Heart right ventricle (tissue), 16 donors: Measurements from ENCODE around the gene CHST11. TPM values are rescaled to one million over a fixed set of nuclear protein-coding genes. Genes with fewer than 3 reads are reported as not detected.

Source experiments
- ATAC-seq, 8 donors: fragments of 200-7000 bp; cut with Tn5 transposase; one replicate each; pipeline ENCODE4 v1.9.1; 2020; ENCODE audit warnings: mild to moderate bottlenecking in 8 of 8, moderate library complexity in 8 of 8, moderate number of reproducible peaks in 1 of 8
- DNase-seq, 2 donors: peaks; one replicate each; pipeline ENCODE4 v3.0.0-alpha.2; 2020
- H3K27ac ChIP-seq, 10 donors: fragments of 200-600 bp; sonication (generic) in 2 of 10; one replicate each; pipeline versions ENCODE4 v1.5.0 to v1.8.0; 2020 to 2022; ENCODE audit warnings: mild to moderate bottlenecking in 3 of 10
- H3K27me3 ChIP-seq, 7 donors: fragments of 200-600 bp; one replicate each; pipeline ENCODE4 v1.8.0; 2021 to 2022; ENCODE audit warnings: mild to moderate bottlenecking in 2 of 7
- H3K36me3 ChIP-seq, 9 donors: fragments of 200-600 bp; sonication (generic) in 1 of 9; one replicate each; pipeline versions ENCODE4 v1.5.0 to v1.8.0; 2020 to 2022; ENCODE audit warnings: mild to moderate bottlenecking in 2 of 9
- H3K4me1 ChIP-seq, 9 donors: fragments of 200-600 bp; sonication (generic) in 1 of 9; one replicate each; pipeline versions ENCODE4 v1.5.0 to v1.8.0; 2020 to 2022; ENCODE audit warnings: mild to moderate bottlenecking in 4 of 9
- H3K4me3 ChIP-seq, 10 donors: fragments of 200-600 bp; sonication (generic) in 2 of 10; one replicate each; pipeline versions ENCODE4 v1.5.0 to v1.8.0; 2020 to 2022; ENCODE audit warnings: mild to moderate bottlenecking in 7 of 10, moderate library complexity in 2 of 10
- H3K9me3 ChIP-seq, 11 donors: fragments of 200-600 bp in 10 of 11; sonication (generic) in 2 of 11; one replicate each; pipeline versions ENCODE4 v1.5.0 to v1.8.0; 2013 to 2022; ENCODE audit warnings: mild to moderate bottlenecking in 2 of 11, control low read depth in 1 of 11, moderate library complexity in 1 of 11
- CTCF ChIP-seq, 9 donors: fragments of 200-600 bp; sonication (generic) in 2 of 9; IDR thresholded peaks; one replicate each; pipeline versions ENCODE4 v1.5.0 to v1.8.0; 2021 to 2022; ENCODE audit warnings: antibody characterized with exemption in 9 of 9, mild to moderate bottlenecking in 5 of 9, moderate library complexity in 1 of 9
- WGBS, 2 donors: extraction: QIAGEN DNeasy Blood & Tissue Kit; methylation state at CpG; one replicate each; pipeline ENCODE4 v1.1.7; 2013; ENCODE audit warnings: inconsistent platforms in 1 of 2; 5-methylcytosine and 5-hydroxymethylcytosine counted together
- intact Hi-C, 10 donors: fragments of 100-400 bp; cut with DNase I; formaldehyde crosslinking; loops; one replicate each; pipeline versions ENCODE4 v1.11.1 to v1.14.2; 2022
- polyA plus RNA-seq, 2 donors: library from polyadenylated mRNA; stranded (reverse); fragments of 200-250 nt; gene quantifications; one replicate each; pipeline ENCODE4 v1.2.3, GENCODE V29; 2013
- total RNA-seq, 10 donors: library from RNA; stranded (reverse); fragmentation: NEBNext Ultra II Directional in 3 of 10; extraction: Animal tissue kit (Norgen Biotek cat#: 25700) in 3 of 10; gene quantifications; one replicate each; pipeline versions ENCODE4 v1.2.1 to v1.2.4, GENCODE V29; 2021 to 2023
- donor health status: Arrhythmogenic right ventricular cardiomyopathy.
- donor health status: ischemic (EF 13 %, LVEDD 7.1; RV severe dilation, severe dysfunction).
- donor health status: healthy with polysubstance abuse.
- donor health status: DM: no; HTN: yes; CAD: no.
- donor health status: DM: no; HTN: no; CAD: no.
- donor health status: ischemic (EF 25% LVEDD 6.9; RV normal size, moderate dysfunction).
- donor health status: ischemic (EF 25% LVEDD 5.7; RV mildly dilated, moderate dysfunction).
- donor health status: healthy.
- donor health status: DM: yes; HTN: yes; CAD: no.
- donor health status: Ischemic cardiomyopathy.
- donor health status: ischemic (EF 35%, LVEDD 5.7; RV mildly dilated, moderate dysfunction).
- donor health status: nonischemic (EF 11% LVEDD 7.7; RV severe dilation, severe dysfunction).
- donor health status: DM: yes; HTN: yes; CAD: no.
- donor health status: PGD.
- donor health status: ischemic (EF 29% LVEDD 5.4; RV normal size, mild dysfunction).
- donor health status: nonischemic (EF 23%, LVEDD 6.1; RV moderate dilation, normal function).

The CHST11 gene
- total and polyA plus RNA-seq, 12 donors: 1.1 to 12.7 (median 4.3) TPM

- no peak for ATAC-seq
- H3K27ac ChIP-seq: no peak overlapping the region
- H3K27me3 ChIP-seq: no peaks in the 10 kb centered on the region
- TF ChIP-seq CTCF (IDR thresholded peaks at IDR 0.05): no peak
- H3K36me3 ChIP-seq: no peaks in the 10 kb centered on the region
- 97 to 98% methylated on average over 5 of the region's 5 CpGs for WGBS, 2 donors
- H3K4me1 ChIP-seq: peaks cover 0 to 82% (median 8%) of the 10 kb centered on the region in 9 donors
- intact Hi-C loops: no loop called here
- no peak for DNase-seq
- no peaks in the 10 kb centered on the region for H3K9me3 ChIP-seq
- H3K4me3 ChIP-seq: no peak overlapping the region
Observed at GRCh38 chr12:104468371-104468770, 11.6 kb downstream of the CHST11 start.

GRCh38 chr12:104469066-104469465 is 12.3 kb downstream of the CHST11 start:
- intact Hi-C loops: no loop called here

GRCh38 chr12:104469523-104469922 is 12.8 kb downstream of the CHST11 start:
- Histone ChIP-seq H3K27ac (no peak overlapping the region), H3K9me3 (no peaks in the 10 kb centered on the region), H3K4me1 (peaks cover 0 to 80% (median 0%) of the 10 kb centered on the region in 9 donors), H3K4me3 (no peak overlapping the region), H3K27me3 (no peaks in the 10 kb centered on the region), H3K36me3 (no peaks in the 10 kb centered on the region)
- 100% methylated on average over 1 of the region's 1 CpG for WGBS, 2 donors
- ATAC-seq (no peak), DNase-seq (no peak)
- TF ChIP-seq CTCF (IDR thresholded peaks at IDR 0.05): no peak
- intact Hi-C loops: no loop called here

More at GRCh38 chr12:104469066-104469465, 12.3 kb downstream of the CHST11 start:
- 91 to 99% methylated on average over 4 of the region's 4 CpGs for WGBS, 2 donors
- peaks cover 0 to 80% (median under 1%) of the 10 kb centered on the region in 9 donors for H3K4me1 ChIP-seq
- H3K36me3 ChIP-seq: no peaks in the 10 kb centered on the region
- ATAC-seq: no peak
- H3K27me3 ChIP-seq: no peaks in the 10 kb centered on the region
- no peak overlapping the region for H3K27ac ChIP-seq
- H3K9me3 ChIP-seq: no peaks in the 10 kb centered on the region
- H3K4me3 ChIP-seq: no peak overlapping the region
- no peak for TF ChIP-seq CTCF (IDR thresholded peaks at IDR 0.05)
- DNase-seq: no peak

GRCh38 chr12:104470521-104470920 is 13.8 kb downstream of the CHST11 start:
- peaks cover 0 to 78% (median 0%) of the 10 kb centered on the region in 9 donors for H3K4me1 ChIP-seq
- TF ChIP-seq CTCF (IDR thresholded peaks at IDR 0.05): no peak
- H3K9me3 ChIP-seq: no peaks in the 10 kb centered on the region
- no peak overlapping the region for H3K4me3 ChIP-seq
- WGBS, 2 donors: 94 to 100% methylated on average over 1 of the region's 1 CpG
- H3K27ac ChIP-seq: no peak overlapping the region
- no peak for ATAC-seq
- DNase-seq: no peak
- H3K27me3 ChIP-seq: no peaks in the 10 kb centered on the region
- no peaks in the 10 kb centered on the region for H3K36me3 ChIP-seq
- intact Hi-C loops: no loop called here
